Osteocyte (in vitro differentiated cells): Measurements from ENCODE around the gene MYO18B. TPM values are rescaled to one million over a fixed set of nuclear protein-coding genes. Genes with fewer than 3 reads are reported as not detected.

Experiments used
- DNase-seq: peaks from one replicate; pipeline ENCODE4 v3.0.0; 2021; ENCODE audit warnings: mixed read lengths; ENCODE audit not compliant: unreplicated experiment; ENCODE audit errors: extremely low spot score
- H3K27ac Mint-ChIP-seq: one replicate; pipeline ENCODE4 v1.8.0; 2021; ENCODE audit warnings: mild to moderate bottlenecking, mixed read lengths; ENCODE audit not compliant: unreplicated experiment
- H3K27me3 Mint-ChIP-seq: one replicate; pipeline ENCODE4 v1.8.0; 2021; ENCODE audit warnings: mixed read lengths; ENCODE audit not compliant: unreplicated experiment
- H3K36me3 Mint-ChIP-seq: one replicate; pipeline ENCODE4 v1.8.0; 2021; ENCODE audit warnings: mixed read lengths; ENCODE audit not compliant: unreplicated experiment
- H3K4me1 Mint-ChIP-seq: one replicate; pipeline ENCODE4 v1.8.0; 2021; ENCODE audit warnings: mixed read lengths; ENCODE audit not compliant: unreplicated experiment
- H3K4me3 Mint-ChIP-seq: one replicate; pipeline ENCODE4 v1.8.0; 2021; ENCODE audit warnings: mild to moderate bottlenecking, moderate library complexity, mixed read lengths; ENCODE audit not compliant: unreplicated experiment
- H3K9me3 Mint-ChIP-seq: one replicate; pipeline ENCODE4 v1.8.0; 2021; ENCODE audit warnings: mixed read lengths; ENCODE audit not compliant: unreplicated experiment
- total RNA-seq: library from RNA; stranded (reverse); gene quantifications from 2 replicates; pipeline ENCODE4 v1.2.1, GENCODE V29; 2021
- TF ChIP-seq, protein P1 (sequence below): fragments of 200-600 bp; sonication (generic); IDR thresholded peaks from 2 replicates; pipeline ENCODE4 v1.5.0; 2021; ENCODE audit warnings: antibody characterized with exemption, mild to moderate bottlenecking, moderate library complexity

MYO18B gene
- total RNA-seq, 1 donor from 2014 or later: not detected

DNA sequence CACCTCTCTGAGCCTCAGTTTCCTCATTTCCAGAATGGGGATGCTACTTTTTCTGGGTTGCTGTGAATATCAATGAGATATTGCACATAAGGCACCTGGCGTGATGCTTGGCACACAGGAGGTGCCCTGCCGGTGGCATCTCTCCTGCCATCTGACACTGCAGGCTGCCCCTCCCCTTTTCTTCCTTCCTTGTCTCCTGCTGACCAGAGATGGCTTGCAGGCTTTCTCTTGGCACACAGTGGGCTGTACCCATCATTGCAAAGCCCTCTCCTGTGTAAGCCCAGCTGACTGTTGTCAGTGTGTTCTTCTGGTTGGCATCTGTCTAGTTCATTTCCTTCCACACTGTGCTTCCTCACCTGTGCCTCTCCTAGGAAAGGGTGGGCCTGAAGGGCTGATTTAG lies 91.7 kb downstream of the MYO18B start:
- TF ChIP-seq, protein P1, sequence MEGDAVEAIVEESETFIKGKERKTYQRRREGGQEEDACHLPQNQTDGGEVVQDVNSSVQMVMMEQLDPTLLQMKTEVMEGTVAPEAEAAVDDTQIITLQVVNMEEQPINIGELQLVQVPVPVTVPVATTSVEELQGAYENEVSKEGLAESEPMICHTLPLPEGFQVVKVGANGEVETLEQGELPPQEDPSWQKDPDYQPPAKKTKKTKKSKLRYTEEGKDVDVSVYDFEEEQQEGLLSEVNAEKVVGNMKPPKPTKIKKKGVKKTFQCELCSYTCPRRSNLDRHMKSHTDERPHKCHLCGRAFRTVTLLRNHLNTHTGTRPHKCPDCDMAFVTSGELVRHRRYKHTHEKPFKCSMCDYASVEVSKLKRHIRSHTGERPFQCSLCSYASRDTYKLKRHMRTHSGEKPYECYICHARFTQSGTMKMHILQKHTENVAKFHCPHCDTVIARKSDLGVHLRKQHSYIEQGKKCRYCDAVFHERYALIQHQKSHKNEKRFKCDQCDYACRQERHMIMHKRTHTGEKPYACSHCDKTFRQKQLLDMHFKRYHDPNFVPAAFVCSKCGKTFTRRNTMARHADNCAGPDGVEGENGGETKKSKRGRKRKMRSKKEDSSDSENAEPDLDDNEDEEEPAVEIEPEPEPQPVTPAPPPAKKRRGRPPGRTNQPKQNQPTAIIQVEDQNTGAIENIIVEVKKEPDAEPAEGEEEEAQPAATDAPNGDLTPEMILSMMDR: no peak
- H3K27ac Mint-ChIP-seq: no peak overlapping the region
- H3K4me3 Mint-ChIP-seq: no peak overlapping the region
- H3K36me3 Mint-ChIP-seq: no peaks in the 10 kb centered on the region
- H3K4me1 Mint-ChIP-seq: no peaks in the 10 kb centered on the region
- H3K27me3 Mint-ChIP-seq: peaks cover 2% of the 10 kb centered on the region
- no peak for DNase-seq
- no peaks in the 10 kb centered on the region for H3K9me3 Mint-ChIP-seq

DNA sequence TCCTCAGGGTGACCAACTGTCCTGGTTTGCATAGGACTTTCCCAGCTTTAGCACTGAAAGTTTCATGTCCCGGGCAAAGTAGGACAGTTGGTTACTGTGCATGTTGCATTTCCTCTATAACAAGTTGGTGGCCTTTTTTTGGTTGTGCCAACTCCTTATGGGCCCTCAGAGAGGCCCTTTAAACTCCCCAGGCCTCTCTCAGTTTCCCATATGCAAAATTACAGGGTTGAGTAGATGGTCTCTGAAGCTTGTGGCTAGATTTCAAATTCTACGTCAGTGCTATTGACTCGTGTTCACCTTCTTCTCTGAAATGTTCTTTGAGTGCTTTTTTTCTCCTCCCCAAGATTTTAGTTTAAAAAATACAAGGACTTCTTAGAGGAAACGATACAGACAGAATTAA lies 92.5 kb downstream of the MYO18B start:
- Mint-ChIP-seq H3K27me3 (peaks cover 2% of the 10 kb centered on the region), H3K4me3 (no peak overlapping the region), H3K36me3 (no peaks in the 10 kb centered on the region), H3K27ac (no peak overlapping the region), H3K4me1 (no peaks in the 10 kb centered on the region), H3K9me3 (no peaks in the 10 kb centered on the region)
- no peak for DNase-seq
- TF ChIP-seq, protein P1: no peak

DNA sequence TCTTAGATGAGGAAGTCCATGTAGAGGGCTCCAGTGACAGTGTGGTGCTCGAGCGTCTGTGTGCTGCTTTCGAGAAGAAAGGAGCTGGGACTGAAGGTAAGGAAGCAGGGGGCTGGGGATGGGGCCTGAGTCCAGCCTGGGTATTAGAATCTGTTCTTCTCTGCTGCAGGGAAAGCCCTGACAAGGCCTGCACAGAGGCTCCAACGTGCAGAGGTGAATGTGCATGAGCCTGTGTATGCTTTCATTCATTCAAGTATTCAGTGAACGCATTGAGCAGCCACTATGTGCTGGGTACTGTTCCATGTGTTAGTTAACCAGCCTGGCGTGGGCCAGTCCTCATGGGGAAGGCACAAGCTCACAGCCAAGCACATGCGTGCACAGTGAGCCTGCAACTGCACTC lies 93.4 kb downstream of the MYO18B start:
- TF ChIP-seq, protein P1: no peak
- H3K9me3 Mint-ChIP-seq: no peaks in the 10 kb centered on the region
- no peak for DNase-seq
- no peaks in the 10 kb centered on the region for H3K4me1 Mint-ChIP-seq
- H3K27ac Mint-ChIP-seq: no peak overlapping the region
- H3K36me3 Mint-ChIP-seq: no peaks in the 10 kb centered on the region
- no peak overlapping the region for H3K4me3 Mint-ChIP-seq
- H3K27me3 Mint-ChIP-seq: peaks cover 4% of the 10 kb centered on the region

DNA sequence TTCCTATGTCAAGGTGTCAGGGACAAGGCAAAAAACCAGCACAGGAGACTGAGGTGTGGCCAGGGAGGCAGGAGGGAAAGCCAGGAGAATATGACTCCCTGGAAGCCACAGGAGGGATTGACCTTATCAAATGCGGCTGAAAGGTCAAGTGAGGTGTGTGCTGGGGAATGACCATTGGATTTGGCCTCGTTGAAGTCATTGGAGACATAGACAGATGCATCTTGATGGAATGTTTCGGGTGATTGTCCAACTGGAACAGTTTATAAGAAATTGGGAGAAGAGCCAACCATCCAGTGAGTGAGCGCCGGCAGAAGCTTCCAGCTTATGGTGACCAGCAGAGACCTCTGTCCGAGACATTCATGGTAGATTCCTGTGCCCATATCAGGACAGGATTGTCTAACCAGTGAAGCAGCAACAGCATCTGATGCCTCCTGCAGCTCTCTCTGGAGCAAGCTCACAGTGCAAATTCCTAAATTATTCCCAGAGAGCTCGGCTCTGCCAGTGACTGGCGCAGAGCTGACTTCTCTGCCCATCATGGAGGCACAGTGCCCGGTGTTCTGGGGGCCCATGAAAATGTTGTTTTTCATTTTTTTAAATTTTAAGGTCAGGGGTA lies 95.4 kb downstream of the MYO18B start:
- H3K4me3 Mint-ChIP-seq: no peak overlapping the region
- H3K36me3 Mint-ChIP-seq: no peaks in the 10 kb centered on the region
- no peaks in the 10 kb centered on the region for H3K9me3 Mint-ChIP-seq
- H3K27me3 Mint-ChIP-seq: peaks cover 5% of the 10 kb centered on the region
- TF ChIP-seq, protein P1: no peak
- no peak for DNase-seq
- no peaks in the 10 kb centered on the region for H3K4me1 Mint-ChIP-seq
- no peak overlapping the region for H3K27ac Mint-ChIP-seq

DNA sequence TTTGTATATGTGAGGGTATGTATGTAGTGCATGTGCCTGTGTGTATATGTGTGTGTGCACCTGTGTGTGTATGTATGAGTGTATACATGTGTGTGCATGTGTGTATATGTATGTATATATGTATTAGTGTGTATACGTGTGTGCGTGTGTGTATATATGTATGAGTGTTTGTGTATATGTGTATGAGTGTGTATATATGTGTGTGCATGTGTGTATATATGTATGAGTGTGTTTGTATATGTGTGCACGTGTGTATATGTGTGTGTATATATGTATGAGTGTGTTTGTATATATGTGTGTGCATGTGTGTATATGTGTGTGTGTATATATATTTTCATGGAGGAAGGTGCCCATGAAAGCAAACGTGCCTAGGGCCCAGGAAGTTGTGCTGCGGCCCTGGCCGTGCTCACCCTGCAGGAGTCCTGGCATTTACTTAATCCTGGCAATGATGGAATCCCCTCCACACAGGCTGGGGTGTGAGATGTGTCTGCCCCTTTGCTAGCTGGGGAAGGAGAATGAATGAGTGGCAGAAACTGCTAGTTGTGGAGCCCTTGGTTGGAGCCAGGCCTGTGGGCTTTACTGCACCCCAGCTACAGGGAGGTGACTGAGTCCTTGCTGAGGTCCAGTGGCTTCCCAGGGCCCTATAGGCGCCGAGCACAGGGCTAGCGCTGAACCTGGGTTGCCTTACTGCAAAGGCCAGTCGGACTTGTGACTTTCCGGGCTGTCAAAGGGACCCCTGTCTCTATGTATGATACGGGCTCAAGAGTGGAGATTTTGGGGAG lies 97.2 kb downstream of the MYO18B start:
- peaks cover 5% of the 10 kb centered on the region for H3K27me3 Mint-ChIP-seq

More for the DNA sequence above, 97.2 kb downstream of the MYO18B start:
- no peak overlapping the region for H3K27ac Mint-ChIP-seq
- no peaks in the 10 kb centered on the region for H3K9me3 Mint-ChIP-seq
- peak; percentile 51 for DNase-seq
- no peaks in the 10 kb centered on the region for H3K36me3 Mint-ChIP-seq
- no peak overlapping the region for H3K4me3 Mint-ChIP-seq
- TF ChIP-seq, protein P1: no peak
- H3K4me1 Mint-ChIP-seq: no peaks in the 10 kb centered on the region
